ENCODE results near the gene L3MBTL2. TPM values are rescaled to one million over a fixed set of nuclear protein-coding genes. Genes with fewer than 3 reads are reported as not detected.

The L3MBTL2 gene
- total RNA-seq (2022; extraction: Qiagen RNA extraction; ENCODE audit: low read depth): 16.7 to 20.1 TPM (median 18.5 TPM) in 5 replicates

DNA sequence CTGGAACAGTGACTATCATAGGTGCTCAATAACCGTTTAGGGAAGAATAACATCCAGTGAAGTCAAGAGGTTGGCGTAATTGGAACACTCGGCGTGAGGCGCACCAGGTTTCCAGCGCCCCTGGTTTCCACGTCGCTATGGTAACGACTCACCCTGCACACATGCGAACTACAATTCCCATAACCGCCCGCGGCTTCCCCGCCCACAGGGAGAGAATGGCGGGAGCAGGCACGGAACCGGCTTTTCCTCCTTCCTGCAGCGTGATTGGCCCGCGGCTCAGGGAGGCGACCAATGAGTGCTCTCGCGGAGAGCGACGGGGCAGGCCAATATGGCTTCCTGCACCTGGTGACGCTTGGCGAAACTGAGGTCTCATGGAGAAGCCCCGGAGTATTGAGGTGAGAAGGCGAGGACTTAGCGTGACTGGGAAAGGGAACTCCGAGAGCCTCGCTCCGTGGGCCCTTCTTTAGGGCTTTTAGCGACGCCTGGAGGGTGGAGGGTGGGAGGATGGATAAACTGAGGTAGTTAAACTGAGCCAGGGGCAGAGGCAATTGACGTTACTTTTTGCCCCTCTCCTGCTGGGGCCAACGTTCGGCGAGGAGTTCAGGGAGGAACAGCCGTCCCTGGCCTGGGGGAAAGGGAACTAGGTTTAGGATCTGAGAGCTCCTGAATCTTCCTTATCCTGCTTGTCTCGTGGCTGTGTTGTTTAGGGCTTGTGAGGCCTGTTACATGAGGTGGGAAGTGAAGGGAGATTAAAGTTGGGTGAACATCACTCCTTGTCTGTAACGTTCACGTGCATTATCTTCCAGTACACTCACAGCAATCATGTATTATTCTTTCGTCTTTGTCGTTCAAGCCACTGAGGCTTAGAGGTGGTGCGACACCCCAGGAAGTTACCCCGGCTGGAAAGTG lies at the start of gene L3MBTL2:
Gene L3MBTL2 (plus strand): TSS at position 321 of the 909 bp plus-strand sequence. CDS start 51 bp downstream, at position 372.

GRCh38 chr22:41240377-41241132 lies 35.4 kb downstream of the L3MBTL2 start, which contains the start of gene CHADL:
CHADL (minus strand) TSS chr22:41240931; CDS start chr22:41240881, 50 bp downstream.

Other genes with a start within 250 kb of the L3MBTL2 start
- 16.2 to 22.7 TPM (median 20.1 TPM) in 5 replicates for gene EP300, start 112.7 kb upstream of the L3MBTL2 start, total RNA-seq (2022; extraction: Qiagen RNA extraction; ENCODE audit: low read depth)
- not detected in 5 replicates for gene CHADL, start 35.6 kb downstream of the L3MBTL2 start, total RNA-seq (2022; extraction: Qiagen RNA extraction; ENCODE audit: low read depth)
- 57.6 to 97.5 TPM (median 96.4 TPM) in 5 replicates for gene RANGAP1, start 80.9 kb downstream of the L3MBTL2 start, total RNA-seq (2022; extraction: Qiagen RNA extraction; ENCODE audit: low read depth)
- 15.7 to 26.9 TPM (median 25.0 TPM) in 5 replicates for gene ZC3H7B, start 96.2 kb downstream of the L3MBTL2 start, total RNA-seq (2022; extraction: Qiagen RNA extraction; ENCODE audit: low read depth)
- gene TEF, start 176.6 kb downstream of the L3MBTL2 start, total RNA-seq (2022; extraction: Qiagen RNA extraction; ENCODE audit: low read depth): 0.76 to 1.2 TPM (median 0.79 TPM) in 5 replicates
- gene TOB2, start 241.5 kb downstream of the L3MBTL2 start, total RNA-seq (2022; extraction: Qiagen RNA extraction; ENCODE audit: low read depth): 17.6 to 27.5 TPM (median 21.6 TPM) in 5 replicates